HCT116 (cell line): Measurements from ENCODE around the gene LINGO3. TPM values are rescaled to one million over a fixed set of nuclear protein-coding genes. Genes with fewer than 3 reads are reported as not detected.

Experiments used
- ATAC-seq: fragments of 200-7000 bp; cut with Tn5 transposase; 2 replicates; pipeline ENCODE4 v1.9.1; 2020; ENCODE audit warnings: mild to moderate bottlenecking, moderate library complexity
- BruUV-seq: library from RNA; stranded (reverse); fragments of 400-500 nt; replicated peaks from 2 replicates; lab custom pipeline; 2021; lab: Mats Ljungman, UMichigan
- CTCF ChIA-PET: fragments of 300-600 bp; sonication (Branson Sonifier 250); formaldehyde crosslinking; loops from one replicate; lab custom pipeline; 2021; ENCODE audit warnings: antibody characterized with exemption; lab: Charles Lee
- POLR2A ChIA-PET: fragments of 300-600, 350-600 bp; sonication (Branson Sonifier 250); formaldehyde crosslinking; loops from one replicate; lab custom pipeline; 2021; ENCODE audit warnings: antibody characterized with exemption; lab: Charles Lee
- RAD21 ChIA-PET, 2 experiments: fragments of 300-600 bp; sonication (Branson Sonifier 250); formaldehyde crosslinking; loops; one replicate each; lab custom pipeline; 2023; ENCODE audit warnings: low total read pairs in 2 of 2; ENCODE audit not compliant: uncharacterized antibody in 2 of 2, unreplicated experiment in 2 of 2, low non-redundant PET in 1 of 2; lab: Charles Lee
- DNase-seq: peaks from one replicate; pipeline ENCODE4 v3.0.0-alpha.2; 2010; ENCODE audit warnings: low read depth, low spot score
- H2AFZ ChIP-seq: fragments of 200-600 bp; shearing (Covaris generic), sonication (generic); 2 replicates; pipeline ENCODE4 v1.6.1; 2017; ENCODE audit warnings: low read depth, mixed run types, mixed read lengths, antibody characterized with exemption, low read length; ENCODE audit not compliant: poor library complexity, severe bottlenecking
- H3K27ac ChIP-seq: 2 replicates; pipeline ENCODE4 v1.5.1; 2012; ENCODE audit warnings: low read depth, low read length
- H3K27me3 ChIP-seq: fragments of 200-600 bp; sonication (generic); 2 replicates; pipeline ENCODE4 v1.6.1; 2016; ENCODE audit warnings: mixed run types, low read length, mixed read lengths; ENCODE audit not compliant: insufficient read depth
- H3K36me3 ChIP-seq, 2 experiments: fragments of 200-500 bp in 1 of 2; fragments of 200-600 bp in 1 of 2; sonication (Bioruptor generic) in 1 of 2; sonication (generic) in 1 of 2; 2 replicates each; pipeline versions ENCODE4 v1.5.1 to v1.6.1; 2014 to 2016; ENCODE audit warnings: low read length in 2 of 2, inconsistent platforms in 1 of 2, mixed read lengths in 1 of 2, mixed run types in 1 of 2; ENCODE audit not compliant: insufficient read depth in 2 of 2, control insufficient read depth in 1 of 2
- H3K4me1 ChIP-seq, 2 experiments: fragments of 200-600 bp in 1 of 2; sonication (generic) in 1 of 2; 2 replicates each; pipeline versions ENCODE4 v1.5.1 to v1.6.1; 2012 to 2017; ENCODE audit warnings: low read length in 2 of 2, inconsistent platforms in 1 of 2, mild to moderate bottlenecking in 1 of 2, mixed read lengths in 1 of 2, mixed run types in 1 of 2, moderate library complexity in 1 of 2; ENCODE audit not compliant: insufficient read depth in 2 of 2, control insufficient read depth in 1 of 2
- H3K4me2 ChIP-seq: fragments of 200-600 bp; sonication (generic); 2 replicates; pipeline ENCODE4 v1.6.1; 2017; ENCODE audit warnings: mixed run types, low read length, mixed read lengths
- H3K4me3 ChIP-seq, 2 experiments: fragments of 200-600 bp in 1 of 2; sonication (generic) in 1 of 2; replicated peaks in 1 of 2; 2 replicates each; pipeline ENCODE4 v1.5.1; 2011 to 2016; ENCODE audit warnings: low read length in 2 of 2, control low read depth in 1 of 2, low read depth in 1 of 2, mild to moderate bottlenecking in 1 of 2, mixed read lengths in 1 of 2, mixed run types in 1 of 2
- H3K79me2 ChIP-seq: fragments of 200-600 bp; sonication (generic); 2 replicates; pipeline ENCODE4 v1.6.1; 2017; ENCODE audit warnings: mild to moderate bottlenecking, mixed run types, low read length, moderate library complexity, mixed read lengths; ENCODE audit not compliant: insufficient read depth
- H3K9ac ChIP-seq: fragments of 200-600 bp; sonication (generic); 2 replicates; pipeline ENCODE4 v1.6.1; 2016; ENCODE audit warnings: low read length, mixed read lengths
- H3K9me2 ChIP-seq: fragments of 200-600 bp; sonication (generic), shearing (Covaris generic); 2 replicates; pipeline ENCODE4 v1.6.1; 2017; ENCODE audit warnings: mixed run types, mild to moderate bottlenecking, moderate library complexity; ENCODE audit not compliant: insufficient read depth
- H3K9me3 ChIP-seq, 2 experiments: fragments of 200-500 bp in 1 of 2; fragments of 200-600 bp in 1 of 2; sonication (Bioruptor generic) in 1 of 2; sonication (generic) in 1 of 2; 2 replicates each; pipeline ENCODE4 v1.6.1; 2014 to 2017; ENCODE audit warnings: low read length in 2 of 2, mixed read lengths in 2 of 2, inconsistent platforms in 1 of 2, low read depth in 1 of 2, mild to moderate bottlenecking in 1 of 2, mixed run types in 1 of 2, moderate library complexity in 1 of 2; ENCODE audit not compliant: control insufficient read depth in 1 of 2, insufficient read depth in 1 of 2
- H4K20me1 ChIP-seq: fragments of 200-600 bp; sonication (generic), shearing (Covaris generic); 2 replicates; pipeline ENCODE4 v1.6.1; 2017; ENCODE audit warnings: mixed run types, mild to moderate bottlenecking, moderate library complexity; ENCODE audit not compliant: insufficient read depth
- CBX3 ChIP-seq: IDR thresholded peaks from 2 replicates; pipeline ENCODE4 v1.6.1; 2012; ENCODE audit warnings: low read depth
- CEBPB ChIP-seq: IDR thresholded peaks from 2 replicates; pipeline ENCODE4 v1.6.1; 2012; ENCODE audit warnings: low read depth
- EGR1 ChIP-seq: IDR thresholded peaks from 2 replicates; pipeline ENCODE4 v1.6.1; 2012; ENCODE audit warnings: low read depth
- EZH2 ChIP-seq: fragments of 200-600 bp; sonication (generic); IDR thresholded peaks from 2 replicates; pipeline ENCODE4 v1.6.1; 2017; ENCODE audit warnings: antibody characterized with exemption, mixed run types
- FOSL1 ChIP-seq: IDR thresholded peaks from 2 replicates; pipeline ENCODE4 v1.6.1; 2012; ENCODE audit warnings: low read depth
- JUND ChIP-seq: IDR thresholded peaks from 2 replicates; pipeline ENCODE4 v1.6.1; 2012
- POLR2A ChIP-seq: IDR thresholded peaks from 2 replicates; pipeline ENCODE4 v1.7.0; 2011; ENCODE audit warnings: borderline replicate concordance; ENCODE audit not compliant: insufficient read depth, insufficient read length; ENCODE audit errors: extremely low read depth
- POLR2AphosphoS5 ChIP-seq: IDR thresholded peaks from 2 replicates; pipeline ENCODE4 v1.6.1; 2011; ENCODE audit warnings: mild to moderate bottlenecking, low read depth, low read length, moderate library complexity
- RAD21 ChIP-seq: IDR thresholded peaks from 2 replicates; pipeline ENCODE4 v1.6.1; 2012; ENCODE audit warnings: low read depth, mild to moderate bottlenecking
- SP1 ChIP-seq: IDR thresholded peaks from 2 replicates; pipeline ENCODE4 v1.6.1; 2012; ENCODE audit warnings: low read depth
- SRF ChIP-seq: IDR thresholded peaks from 2 replicates; pipeline ENCODE4 v1.6.1; 2012; ENCODE audit warnings: low read depth
- TCF7L2 ChIP-seq: IDR thresholded peaks from 2 replicates; pipeline ENCODE4 v1.7.0; 2011; ENCODE audit warnings: borderline replicate concordance, inconsistent platforms; ENCODE audit not compliant: insufficient read depth, insufficient read length; ENCODE audit errors: extremely low read depth
- ZFX ChIP-seq: fragments of 450-650 bp; IDR thresholded peaks from 2 replicates; pipeline ENCODE4 v1.6.1; 2017
- ZNF274 ChIP-seq: fragments of 200-500 bp; sonication (Bioruptor generic); IDR thresholded peaks from 2 replicates; pipeline ENCODE4 v1.6.1; 2014; ENCODE audit warnings: mild to moderate bottlenecking, low read depth, low read length, inconsistent platforms
- intact Hi-C: fragments of 100-400 bp; cut with micrococcal nuclease; formaldehyde crosslinking; loops from 2 replicates; pipeline ENCODE4 v1.10.0; 2022
- total RNA-seq: library from RNA; stranded (reverse); gene quantifications from one replicate; pipeline ENCODE4 v1.2.1, GENCODE V29; 2021; ENCODE audit not compliant: unreplicated experiment
- TF ChIP-seq, protein P1 (sequence below): IDR thresholded peaks from 2 replicates; pipeline ENCODE4 v1.6.1; 2011; ENCODE audit warnings: mild to moderate bottlenecking, low read length, moderate library complexity; ENCODE audit not compliant: insufficient replicate concordance; ENCODE audit errors: extremely low read depth
- TF ChIP-seq, protein P2 (sequence below), 3 experiments: fragments of 200-600 bp in 1 of 3; sonication (generic) in 1 of 3; IDR thresholded peaks in 2 of 3; conservative IDR thresholded peaks in 1 of 3; 2 replicates each; pipeline ENCODE4 v1.5.1; 2012 to 2017; ENCODE audit warnings: low read depth in 2 of 3, low read length in 2 of 3, antibody characterized with exemption in 1 of 3, borderline replicate concordance in 1 of 3, control low read depth in 1 of 3, mild to moderate bottlenecking in 1 of 3, mixed read lengths in 1 of 3, mixed run types in 1 of 3, moderate library complexity in 1 of 3; ENCODE audit not compliant: insufficient read depth in 1 of 3
- TF ChIP-seq, protein P3 (sequence below): IDR thresholded peaks from 2 replicates; pipeline ENCODE4 v1.6.1; 2012
- TF ChIP-seq, protein P4 (sequence below): IDR thresholded peaks from 2 replicates; pipeline ENCODE4 v1.6.1; 2012; ENCODE audit warnings: low read depth

The LINGO3 gene
- total RNA-seq, 1 experiment from 2014 or later = not detected

DNA sequence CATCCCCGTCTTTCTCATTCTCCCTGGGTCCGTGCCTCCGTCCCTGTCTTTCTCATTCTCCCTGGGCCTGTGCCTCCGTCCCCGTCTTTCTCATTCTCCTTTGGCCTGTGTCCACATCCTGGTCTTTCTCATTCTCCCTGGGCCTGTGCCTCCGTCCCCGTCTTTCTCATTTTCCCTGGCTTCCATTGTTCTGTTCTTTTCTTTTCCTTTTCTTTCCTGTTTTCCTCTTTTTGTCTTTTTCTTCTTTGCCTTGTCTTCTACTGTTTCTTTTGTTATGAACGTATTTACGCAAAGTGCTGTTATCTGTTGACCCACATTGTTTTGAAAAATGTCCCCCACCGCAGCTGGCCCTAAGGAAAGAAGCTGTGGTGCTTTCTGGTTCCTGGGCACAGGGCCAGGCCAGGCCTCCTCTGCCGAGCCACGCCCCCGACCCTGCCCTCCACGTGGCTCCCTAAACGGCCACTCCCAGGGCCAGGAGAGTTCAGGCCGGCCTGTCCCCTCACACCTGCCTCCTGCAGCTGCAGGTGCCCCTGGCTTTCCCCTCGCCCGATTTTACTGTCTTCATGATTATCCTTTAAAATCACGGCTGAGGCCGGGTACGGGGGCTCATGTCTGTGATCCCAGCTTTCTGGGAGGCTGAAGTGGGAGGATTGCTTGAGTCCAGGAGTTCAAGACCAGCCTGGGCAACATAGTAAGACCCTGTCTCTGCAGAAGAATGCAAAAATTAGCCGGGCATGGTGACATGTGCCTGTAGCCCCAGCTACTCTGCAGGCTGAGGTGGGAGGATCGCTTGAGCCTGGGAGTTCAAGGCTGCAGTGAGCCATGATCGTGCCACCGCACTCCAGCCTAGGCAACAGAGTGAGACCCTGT is 38.1 kb upstream of the LINGO3 start (continued):
- no peak for TF ChIP-seq CEBPB

DNA sequence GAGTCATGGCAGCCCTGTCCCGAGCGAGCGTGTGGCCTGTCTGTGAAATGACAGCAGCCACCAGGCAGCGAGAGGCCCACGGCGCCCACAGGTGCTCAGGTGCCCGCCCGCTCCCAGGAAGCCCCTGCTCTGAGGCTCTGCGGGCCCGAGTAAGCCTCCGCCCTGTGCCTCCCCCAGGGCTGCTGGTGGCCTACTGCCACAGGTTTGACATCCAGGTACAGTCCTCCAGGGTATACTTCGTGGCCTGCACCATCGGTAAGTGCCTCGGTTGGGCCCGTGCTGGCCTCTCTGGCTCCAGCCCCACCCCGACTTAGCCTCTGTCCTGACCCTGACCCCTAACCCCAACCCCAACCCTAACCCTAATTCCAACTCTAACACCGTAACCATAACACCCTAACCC is 37.1 kb upstream of the LINGO3 start:
- no TSS peak for BruUV-seq
- Histone ChIP-seq H3K9me3 (no peaks in the 10 kb centered on the region), H3K4me1 (peaks cover 5 to 8% of the 10 kb centered on the region in 2 experiments; a peak in 3 of 4 replicates), H3K27me3 (no peaks in the 10 kb centered on the region), H3K79me2 (no peaks in the 10 kb centered on the region), H2AFZ (no peak overlapping the region), H3K4me3 (no peak overlapping the region), H3K36me3 (no peaks in the 10 kb centered on the region), H3K4me2 (no peak overlapping the region), H4K20me1 (no peaks in the 10 kb centered on the region), H3K9ac (no peak overlapping the region), H3K9me2 (no peaks in the 10 kb centered on the region), H3K27ac (no peak overlapping the region)
- ATAC-seq = no peak
- ChIA-PET POLR2A (no interaction called here), CTCF (no interaction called here), RAD21 (no interaction called here)
- intact Hi-C loops = no loop called here
- no peak for DNase-seq
- TF ChIP-seq CBX3 (no peak), ZNF274 (no peak), POLR2AphosphoS5 (no peak), EZH2 (no peak), JUND (no peak), ZFX (no peak), RAD21 (no peak), SP1 (no peak), SRF (no peak), EGR1 (no peak), TCF7L2 (no peak), POLR2A (no peak), FOSL1 (no peak)
- TF ChIP-seq, protein P1, sequence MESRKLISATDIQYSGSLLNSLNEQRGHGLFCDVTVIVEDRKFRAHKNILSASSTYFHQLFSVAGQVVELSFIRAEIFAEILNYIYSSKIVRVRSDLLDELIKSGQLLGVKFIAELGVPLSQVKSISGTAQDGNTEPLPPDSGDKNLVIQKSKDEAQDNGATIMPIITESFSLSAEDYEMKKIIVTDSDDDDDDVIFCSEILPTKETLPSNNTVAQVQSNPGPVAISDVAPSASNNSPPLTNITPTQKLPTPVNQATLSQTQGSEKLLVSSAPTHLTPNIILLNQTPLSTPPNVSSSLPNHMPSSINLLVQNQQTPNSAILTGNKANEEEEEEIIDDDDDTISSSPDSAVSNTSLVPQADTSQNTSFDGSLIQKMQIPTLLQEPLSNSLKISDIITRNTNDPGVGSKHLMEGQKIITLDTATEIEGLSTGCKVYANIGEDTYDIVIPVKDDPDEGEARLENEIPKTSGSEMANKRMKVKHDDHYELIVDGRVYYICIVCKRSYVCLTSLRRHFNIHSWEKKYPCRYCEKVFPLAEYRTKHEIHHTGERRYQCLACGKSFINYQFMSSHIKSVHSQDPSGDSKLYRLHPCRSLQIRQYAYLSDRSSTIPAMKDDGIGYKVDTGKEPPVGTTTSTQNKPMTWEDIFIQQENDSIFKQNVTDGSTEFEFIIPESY = no peak
- TF ChIP-seq, protein P2, sequence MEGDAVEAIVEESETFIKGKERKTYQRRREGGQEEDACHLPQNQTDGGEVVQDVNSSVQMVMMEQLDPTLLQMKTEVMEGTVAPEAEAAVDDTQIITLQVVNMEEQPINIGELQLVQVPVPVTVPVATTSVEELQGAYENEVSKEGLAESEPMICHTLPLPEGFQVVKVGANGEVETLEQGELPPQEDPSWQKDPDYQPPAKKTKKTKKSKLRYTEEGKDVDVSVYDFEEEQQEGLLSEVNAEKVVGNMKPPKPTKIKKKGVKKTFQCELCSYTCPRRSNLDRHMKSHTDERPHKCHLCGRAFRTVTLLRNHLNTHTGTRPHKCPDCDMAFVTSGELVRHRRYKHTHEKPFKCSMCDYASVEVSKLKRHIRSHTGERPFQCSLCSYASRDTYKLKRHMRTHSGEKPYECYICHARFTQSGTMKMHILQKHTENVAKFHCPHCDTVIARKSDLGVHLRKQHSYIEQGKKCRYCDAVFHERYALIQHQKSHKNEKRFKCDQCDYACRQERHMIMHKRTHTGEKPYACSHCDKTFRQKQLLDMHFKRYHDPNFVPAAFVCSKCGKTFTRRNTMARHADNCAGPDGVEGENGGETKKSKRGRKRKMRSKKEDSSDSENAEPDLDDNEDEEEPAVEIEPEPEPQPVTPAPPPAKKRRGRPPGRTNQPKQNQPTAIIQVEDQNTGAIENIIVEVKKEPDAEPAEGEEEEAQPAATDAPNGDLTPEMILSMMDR (IDR thresholded peaks at IDR 0.05 in 2 of 3, conservative IDR thresholded peaks at IDR 0.05 in 1 of 3; ENCODE audit: borderline replicate concordance in 1 of 3, insufficient read depth in 1 of 3, low read depth in 2 of 3, low read length in 2 of 3) = no peak
- TF ChIP-seq, protein P3, sequence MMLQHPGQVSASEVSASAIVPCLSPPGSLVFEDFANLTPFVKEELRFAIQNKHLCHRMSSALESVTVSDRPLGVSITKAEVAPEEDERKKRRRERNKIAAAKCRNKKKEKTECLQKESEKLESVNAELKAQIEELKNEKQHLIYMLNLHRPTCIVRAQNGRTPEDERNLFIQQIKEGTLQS = no peak
- TF ChIP-seq, protein P4, sequence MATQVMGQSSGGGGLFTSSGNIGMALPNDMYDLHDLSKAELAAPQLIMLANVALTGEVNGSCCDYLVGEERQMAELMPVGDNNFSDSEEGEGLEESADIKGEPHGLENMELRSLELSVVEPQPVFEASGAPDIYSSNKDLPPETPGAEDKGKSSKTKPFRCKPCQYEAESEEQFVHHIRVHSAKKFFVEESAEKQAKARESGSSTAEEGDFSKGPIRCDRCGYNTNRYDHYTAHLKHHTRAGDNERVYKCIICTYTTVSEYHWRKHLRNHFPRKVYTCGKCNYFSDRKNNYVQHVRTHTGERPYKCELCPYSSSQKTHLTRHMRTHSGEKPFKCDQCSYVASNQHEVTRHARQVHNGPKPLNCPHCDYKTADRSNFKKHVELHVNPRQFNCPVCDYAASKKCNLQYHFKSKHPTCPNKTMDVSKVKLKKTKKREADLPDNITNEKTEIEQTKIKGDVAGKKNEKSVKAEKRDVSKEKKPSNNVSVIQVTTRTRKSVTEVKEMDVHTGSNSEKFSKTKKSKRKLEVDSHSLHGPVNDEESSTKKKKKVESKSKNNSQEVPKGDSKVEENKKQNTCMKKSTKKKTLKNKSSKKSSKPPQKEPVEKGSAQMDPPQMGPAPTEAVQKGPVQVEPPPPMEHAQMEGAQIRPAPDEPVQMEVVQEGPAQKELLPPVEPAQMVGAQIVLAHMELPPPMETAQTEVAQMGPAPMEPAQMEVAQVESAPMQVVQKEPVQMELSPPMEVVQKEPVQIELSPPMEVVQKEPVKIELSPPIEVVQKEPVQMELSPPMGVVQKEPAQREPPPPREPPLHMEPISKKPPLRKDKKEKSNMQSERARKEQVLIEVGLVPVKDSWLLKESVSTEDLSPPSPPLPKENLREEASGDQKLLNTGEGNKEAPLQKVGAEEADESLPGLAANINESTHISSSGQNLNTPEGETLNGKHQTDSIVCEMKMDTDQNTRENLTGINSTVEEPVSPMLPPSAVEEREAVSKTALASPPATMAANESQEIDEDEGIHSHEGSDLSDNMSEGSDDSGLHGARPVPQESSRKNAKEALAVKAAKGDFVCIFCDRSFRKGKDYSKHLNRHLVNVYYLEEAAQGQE = no peak
